Activated T-cell treated with anti-CD3 and anti-CD28 coated beads, Interleukin-2, amount 50 U/mL, for 24 hours (primary cell): ENCODE measurements around the gene RAPGEF1.

Source experiments
- DNase-seq: peaks from one replicate; pipeline ENCODE4 v3.0.0-alpha.2; 2020
- H3K27ac Mint-ChIP-seq: 2 replicates; pipeline ENCODE4 v1.8.0; 2020; ENCODE audit warnings: mild to moderate bottlenecking, mixed read lengths
- H3K27me3 Mint-ChIP-seq: 2 replicates; pipeline ENCODE4 v1.8.0; 2020; ENCODE audit warnings: mixed read lengths
- H3K36me3 Mint-ChIP-seq: 2 replicates; pipeline ENCODE4 v1.8.0; 2020; ENCODE audit warnings: low read depth, mixed read lengths
- H3K4me1 Mint-ChIP-seq: 2 replicates; pipeline ENCODE4 v1.8.0; 2020; ENCODE audit warnings: low read depth, mixed read lengths
- H3K4me3 Mint-ChIP-seq: 2 replicates; pipeline ENCODE4 v1.8.0; 2020; ENCODE audit warnings: mild to moderate bottlenecking, moderate library complexity, mixed read lengths
- H3K9me3 Mint-ChIP-seq: 2 replicates; pipeline ENCODE4 v1.8.0; 2020; ENCODE audit warnings: mixed read lengths

Gene RAPGEF1

GRCh38 chr9:131575946-131576853 lies 163.7 kb downstream of the RAPGEF1 start:
- no peak for DNase-seq
- Mint-ChIP-seq H3K9me3 (no peaks in the 10 kb centered on the region), H3K27ac (no peak overlapping the region), H3K4me1 (peaks cover 27% of the 10 kb centered on the region), H3K27me3 (no peaks in the 10 kb centered on the region), H3K4me3 (no peak overlapping the region), H3K36me3 (peaks cover 90% of the 10 kb centered on the region)

GRCh38 chr9:131574730-131575640 lies 164.9 kb downstream of the RAPGEF1 start:
- H3K9me3 Mint-ChIP-seq: no peaks in the 10 kb centered on the region

GRCh38 chr9:131567910-131568309 lies 172.0 kb downstream of the RAPGEF1 start:
- Mint-ChIP-seq H3K4me1 (peaks cover 9% of the 10 kb centered on the region), H3K9me3 (no peaks in the 10 kb centered on the region), H3K27ac (peak overlapping the region; percentile 68), H3K4me3 (no peak overlapping the region), H3K27me3 (no peaks in the 10 kb centered on the region), H3K36me3 (peaks cover 39% of the 10 kb centered on the region)
- DNase-seq: no peak

More at GRCh38 chr9:131574730-131575640, 164.9 kb downstream of the RAPGEF1 start:
- H3K27ac Mint-ChIP-seq: no peak overlapping the region
- peaks cover 25% of the 10 kb centered on the region for H3K4me1 Mint-ChIP-seq
- H3K27me3 Mint-ChIP-seq: no peaks in the 10 kb centered on the region
- H3K36me3 Mint-ChIP-seq: peaks cover 86% of the 10 kb centered on the region
- no peak for DNase-seq
- H3K4me3 Mint-ChIP-seq: no peak overlapping the region

- DNase-seq: no peak
- H3K27me3 Mint-ChIP-seq: no peaks in the 10 kb centered on the region
- peaks cover 9% of the 10 kb centered on the region for H3K4me1 Mint-ChIP-seq
- no peaks in the 10 kb centered on the region for H3K9me3 Mint-ChIP-seq
- no peak overlapping the region for H3K4me3 Mint-ChIP-seq
- H3K36me3 Mint-ChIP-seq: peaks cover 27% of the 10 kb centered on the region
- no peak overlapping the region for H3K27ac Mint-ChIP-seq
These were observed 173.7 kb downstream of the RAPGEF1 start for GRCh38 chr9:131566158-131566557.

GRCh38 chr9:131565369-131565768 lies 174.5 kb downstream of the RAPGEF1 start:
- Mint-ChIP-seq H3K27ac (no peak overlapping the region), H3K9me3 (no peaks in the 10 kb centered on the region), H3K4me1 (peaks cover 9% of the 10 kb centered on the region), H3K36me3 (peaks cover 22% of the 10 kb centered on the region), H3K27me3 (no peaks in the 10 kb centered on the region), H3K4me3 (no peak overlapping the region)
- no peak for DNase-seq

GRCh38 chr9:131562032-131562959 lies 177.6 kb downstream of the RAPGEF1 start:
- DNase-seq: no peak
- Mint-ChIP-seq H3K4me3 (no peak overlapping the region), H3K4me1 (peaks cover 9% of the 10 kb centered on the region), H3K9me3 (no peaks in the 10 kb centered on the region), H3K27ac (no peak overlapping the region), H3K27me3 (no peaks in the 10 kb centered on the region), H3K36me3 (peaks cover 3% of the 10 kb centered on the region)

- Mint-ChIP-seq H3K9me3 (no peaks in the 10 kb centered on the region), H3K4me1 (peaks cover 4% of the 10 kb centered on the region), H3K36me3 (no peaks in the 10 kb centered on the region), H3K27me3 (peaks cover 20% of the 10 kb centered on the region), H3K27ac (no peak overlapping the region), H3K4me3 (no peak overlapping the region)
- DNase-seq: no peak
These were observed 180.4 kb downstream of the RAPGEF1 start for GRCh38 chr9:131559421-131560000.

GRCh38 chr9:131557855-131558548 lies 181.9 kb downstream of the RAPGEF1 start:
- H3K27me3 Mint-ChIP-seq: peaks cover 33% of the 10 kb centered on the region
- H3K4me3 Mint-ChIP-seq: no peak overlapping the region
- no peaks in the 10 kb centered on the region for H3K9me3 Mint-ChIP-seq
- no peak overlapping the region for H3K27ac Mint-ChIP-seq
- H3K4me1 Mint-ChIP-seq: peaks cover 4% of the 10 kb centered on the region
- H3K36me3 Mint-ChIP-seq: no peaks in the 10 kb centered on the region
- no peak for DNase-seq

GRCh38 chr9:131555841-131556673 lies 183.8 kb downstream of the RAPGEF1 start:
- peaks cover 38% of the 10 kb centered on the region for H3K27me3 Mint-ChIP-seq
- no peak overlapping the region for H3K27ac Mint-ChIP-seq
- no peak overlapping the region for H3K4me3 Mint-ChIP-seq
- H3K4me1 Mint-ChIP-seq: peaks cover 4% of the 10 kb centered on the region
- no peaks in the 10 kb centered on the region for H3K9me3 Mint-ChIP-seq
- no peak for DNase-seq
- no peaks in the 10 kb centered on the region for H3K36me3 Mint-ChIP-seq

GRCh38 chr9:131554843-131555351 lies 185.0 kb downstream of the RAPGEF1 start:
- no peak overlapping the region for H3K4me3 Mint-ChIP-seq

GRCh38 chr9:131554087-131554842 lies 185.6 kb downstream of the RAPGEF1 start:
- no peak overlapping the region for H3K4me3 Mint-ChIP-seq
- peaks cover 4% of the 10 kb centered on the region for H3K4me1 Mint-ChIP-seq
- no peak for DNase-seq
- no peaks in the 10 kb centered on the region for H3K36me3 Mint-ChIP-seq
- H3K27ac Mint-ChIP-seq: no peak overlapping the region
- peaks cover 46% of the 10 kb centered on the region for H3K27me3 Mint-ChIP-seq
- no peaks in the 10 kb centered on the region for H3K9me3 Mint-ChIP-seq

More at GRCh38 chr9:131554843-131555351, 185.0 kb downstream of the RAPGEF1 start:
- no peak overlapping the region for H3K27ac Mint-ChIP-seq
- no peaks in the 10 kb centered on the region for H3K9me3 Mint-ChIP-seq
- no peaks in the 10 kb centered on the region for H3K36me3 Mint-ChIP-seq
- no peak for DNase-seq
- peaks cover 40% of the 10 kb centered on the region for H3K27me3 Mint-ChIP-seq
- peaks cover 4% of the 10 kb centered on the region for H3K4me1 Mint-ChIP-seq

GRCh38 chr9:131552030-131552429 lies 187.8 kb downstream of the RAPGEF1 start:
- H3K36me3 Mint-ChIP-seq: no peaks in the 10 kb centered on the region
- no peak overlapping the region for H3K4me3 Mint-ChIP-seq
- peaks cover 68% of the 10 kb centered on the region for H3K27me3 Mint-ChIP-seq
- peaks cover 9% of the 10 kb centered on the region for H3K4me1 Mint-ChIP-seq
- DNase-seq: no peak
- H3K27ac Mint-ChIP-seq: no peak overlapping the region
- no peaks in the 10 kb centered on the region for H3K9me3 Mint-ChIP-seq
